T1000 (cell line): ENCODE measurements around the gene LGALS3BP.
A peak's percentile ranks its signal among the peaks of the same experiment; 100 is the strongest.

ENCODE experiments used
- DNase-seq: peaks from one replicate; lab custom pipeline; 2025; ENCODE audit warnings: mixed read lengths; lab: John Stamatoyannopoulos, UW

The LGALS3BP gene

DNA sequence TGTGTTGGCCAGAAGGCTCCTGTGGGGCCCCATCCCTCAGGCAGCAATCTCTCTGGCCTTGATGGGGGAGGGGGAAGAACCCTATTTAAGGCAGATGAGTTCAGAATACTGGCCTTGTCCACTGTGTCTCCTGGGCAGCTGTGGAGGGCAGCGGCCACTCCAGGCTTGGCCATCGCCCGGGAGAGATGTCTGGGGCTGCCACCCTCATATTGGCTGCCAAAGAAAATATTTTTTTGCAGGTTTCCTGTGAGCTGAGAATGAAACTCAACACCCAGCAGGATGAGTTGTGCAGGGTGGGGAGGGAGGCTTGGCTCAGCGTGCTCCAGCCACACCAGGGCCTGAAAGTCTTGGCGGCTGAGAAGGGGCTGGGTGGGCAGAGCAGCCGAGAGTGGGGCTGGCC is 40.1 kb downstream of the LGALS3BP start:
- DNase-seq = no peak

DNA sequence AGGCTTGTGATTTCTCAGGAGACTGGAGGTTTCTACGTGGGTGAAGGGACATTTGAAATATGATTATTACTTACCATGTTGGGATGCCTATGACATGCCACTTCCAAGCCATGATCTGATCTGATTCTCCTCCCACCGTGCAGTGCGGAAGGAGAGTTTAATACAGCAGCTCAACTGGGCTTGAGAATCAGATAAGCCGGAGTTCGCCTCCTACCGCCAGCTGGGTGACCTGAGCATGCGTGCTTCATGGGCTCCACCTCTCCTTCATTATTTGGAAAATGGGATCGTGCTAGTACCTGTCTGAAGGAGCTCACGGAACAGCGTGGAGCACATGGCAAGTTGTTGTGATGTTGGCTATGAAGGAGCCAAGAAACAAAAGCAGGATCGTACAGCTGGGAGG is 42.2 kb downstream of the LGALS3BP start:
- DNase-seq = no peak

DNA sequence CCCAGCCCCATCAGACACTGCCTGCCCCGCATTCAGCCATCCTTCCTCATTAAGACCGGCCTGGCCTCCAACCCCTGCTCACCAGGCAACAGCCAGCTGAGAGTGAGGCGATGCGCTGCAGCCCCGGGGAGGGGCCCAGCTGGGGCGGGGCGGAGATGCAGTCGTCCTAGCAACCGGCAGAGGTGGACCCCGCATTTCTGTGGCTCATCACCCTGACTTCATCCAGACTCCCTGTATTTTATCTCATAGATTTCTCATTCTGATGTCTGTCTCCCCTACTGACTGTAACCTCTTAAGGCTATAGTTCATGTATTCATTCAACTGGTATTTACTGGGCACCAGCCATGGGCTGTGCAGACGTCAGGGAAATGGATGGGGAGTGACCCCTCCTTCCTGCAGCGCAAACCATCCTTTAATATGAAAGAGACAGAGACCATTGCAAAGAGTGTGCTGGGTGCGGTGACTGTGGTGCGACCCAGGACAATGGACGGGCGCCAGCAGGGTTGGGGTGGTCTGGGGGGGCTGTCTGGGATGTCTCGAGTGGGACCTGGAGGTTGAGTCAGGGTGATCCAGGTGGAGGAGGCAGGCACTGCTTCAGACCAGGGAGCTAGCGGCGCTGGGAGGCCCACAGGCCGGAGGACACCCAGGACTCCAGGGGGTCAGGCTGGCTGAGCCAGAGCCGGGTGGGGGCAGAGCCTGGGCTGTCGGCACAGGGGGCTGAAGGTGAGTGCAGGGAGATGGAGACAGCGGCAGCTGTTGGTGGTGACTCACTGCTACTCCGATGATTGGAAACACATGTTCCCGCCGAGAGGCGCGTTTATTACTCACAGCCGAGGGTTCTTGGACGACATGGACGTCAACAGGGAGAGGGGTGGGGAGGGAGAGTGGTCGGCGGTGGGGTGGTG is 44.1 kb downstream of the LGALS3BP start:
- DNase-seq = peak; percentile 88

DNA sequence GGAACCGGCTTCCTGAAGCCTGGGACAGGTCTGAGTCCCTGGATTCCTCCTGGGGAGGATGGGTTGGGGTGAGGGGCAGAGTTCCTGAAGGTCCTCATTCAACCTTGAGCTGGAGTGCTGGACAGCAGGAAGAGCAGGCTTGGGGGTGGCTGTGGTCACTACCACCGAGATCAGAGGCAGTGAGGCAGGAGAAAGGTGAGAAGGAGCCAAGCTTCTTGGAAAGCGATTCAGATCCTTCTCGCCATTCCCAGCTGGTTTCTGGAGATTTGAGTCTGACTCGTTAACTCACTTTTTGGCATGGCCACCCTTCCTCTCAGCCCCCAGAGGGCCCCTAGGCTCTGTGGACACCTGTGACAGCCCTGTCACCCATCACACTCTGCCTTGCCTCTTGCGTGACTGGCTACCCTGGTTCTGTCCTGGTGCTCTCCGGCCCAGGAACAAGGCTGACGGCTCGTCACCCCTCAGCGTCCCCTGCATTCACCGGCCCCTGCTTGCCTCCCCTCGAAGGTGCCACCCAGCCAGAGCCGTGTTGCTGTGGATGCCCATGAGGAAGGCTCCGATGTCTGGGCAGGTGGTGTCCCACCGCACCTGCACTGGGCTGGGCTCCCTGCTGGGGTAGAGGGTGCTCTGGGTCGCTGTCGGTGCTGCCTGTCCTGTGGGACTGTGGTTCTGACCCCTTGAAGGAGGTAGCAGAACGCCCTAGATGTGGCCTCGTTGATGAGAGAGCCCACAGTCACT is 44.9 kb downstream of the LGALS3BP start:
- DNase-seq = no peak

DNA sequence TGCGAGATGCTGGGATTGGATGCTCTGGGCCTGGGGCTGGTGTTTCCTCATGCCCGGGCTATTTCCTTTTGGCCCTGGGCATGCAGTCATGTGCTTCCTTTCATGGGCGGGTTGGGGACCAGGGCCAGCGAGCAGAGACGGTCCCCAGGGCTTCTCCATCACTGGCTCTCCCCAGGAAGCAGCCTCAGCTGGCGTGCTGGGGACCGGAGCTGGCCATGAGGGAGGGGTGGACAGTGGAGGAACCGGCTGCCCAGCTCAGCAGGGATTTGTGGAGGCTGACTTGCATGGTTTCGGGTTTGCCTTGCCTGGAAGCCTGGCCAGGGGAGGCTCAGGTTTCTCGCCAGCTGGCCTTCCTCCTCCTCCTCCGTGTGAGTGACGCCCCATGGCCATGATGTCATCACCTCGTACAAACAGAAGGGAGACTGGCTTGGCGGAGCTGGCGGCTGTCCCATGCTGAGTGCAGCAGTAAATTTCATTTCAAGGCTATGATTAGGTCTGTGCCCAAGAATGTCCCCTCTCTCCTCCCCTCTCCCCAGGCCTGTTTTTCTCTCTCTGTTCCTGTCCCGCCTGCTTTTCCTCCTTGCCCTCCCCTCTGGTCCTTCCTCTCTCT is 45.7 kb downstream of the LGALS3BP start:
- DNase-seq = peak; percentile 95

DNA sequence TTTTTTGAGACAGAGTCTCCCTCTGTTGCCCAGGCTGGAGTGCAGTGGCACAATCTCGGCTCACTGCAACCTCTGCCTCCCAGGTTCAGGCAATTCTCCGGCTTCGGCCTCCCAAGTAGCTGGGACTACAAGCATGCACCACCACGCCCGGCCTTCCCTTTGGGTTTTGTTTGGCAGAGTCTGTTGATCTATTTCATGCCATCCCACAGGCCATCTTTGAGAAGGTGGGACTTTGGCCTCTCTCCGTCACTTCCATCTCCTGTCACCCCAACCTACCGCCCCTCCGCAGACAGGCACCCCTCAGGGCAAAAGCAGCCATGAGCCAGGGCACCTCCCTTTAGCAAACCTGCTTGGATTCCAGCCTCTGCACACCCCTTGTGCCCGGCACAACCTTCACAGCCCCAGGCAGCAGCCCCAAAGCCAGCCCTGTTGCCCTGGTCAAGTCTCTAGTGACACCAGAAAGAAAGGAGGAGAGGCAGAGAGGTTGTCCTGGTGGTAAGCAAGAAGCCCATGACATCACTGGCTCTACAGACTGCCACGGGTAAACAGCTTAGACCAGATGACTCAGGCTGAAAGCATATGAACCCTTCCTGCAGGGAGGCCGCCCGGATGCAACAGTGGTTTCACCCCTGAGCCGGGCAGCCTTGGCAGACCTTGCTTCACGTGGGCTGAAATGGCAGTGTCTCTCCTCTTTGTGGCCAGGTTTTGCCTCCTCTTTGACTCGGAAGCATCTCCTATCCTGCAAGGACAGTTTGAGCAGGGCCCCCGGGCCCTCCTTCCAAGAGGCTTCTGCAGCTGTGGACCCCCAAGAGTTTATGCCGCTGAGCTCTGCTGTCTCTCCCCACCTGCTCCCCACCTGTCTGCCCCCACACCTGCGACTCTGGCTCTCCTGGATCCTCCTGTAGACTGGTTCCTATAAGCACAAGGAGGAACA is 46.4 kb downstream of the LGALS3BP start:
- peak; percentile 70 for DNase-seq

DNA sequence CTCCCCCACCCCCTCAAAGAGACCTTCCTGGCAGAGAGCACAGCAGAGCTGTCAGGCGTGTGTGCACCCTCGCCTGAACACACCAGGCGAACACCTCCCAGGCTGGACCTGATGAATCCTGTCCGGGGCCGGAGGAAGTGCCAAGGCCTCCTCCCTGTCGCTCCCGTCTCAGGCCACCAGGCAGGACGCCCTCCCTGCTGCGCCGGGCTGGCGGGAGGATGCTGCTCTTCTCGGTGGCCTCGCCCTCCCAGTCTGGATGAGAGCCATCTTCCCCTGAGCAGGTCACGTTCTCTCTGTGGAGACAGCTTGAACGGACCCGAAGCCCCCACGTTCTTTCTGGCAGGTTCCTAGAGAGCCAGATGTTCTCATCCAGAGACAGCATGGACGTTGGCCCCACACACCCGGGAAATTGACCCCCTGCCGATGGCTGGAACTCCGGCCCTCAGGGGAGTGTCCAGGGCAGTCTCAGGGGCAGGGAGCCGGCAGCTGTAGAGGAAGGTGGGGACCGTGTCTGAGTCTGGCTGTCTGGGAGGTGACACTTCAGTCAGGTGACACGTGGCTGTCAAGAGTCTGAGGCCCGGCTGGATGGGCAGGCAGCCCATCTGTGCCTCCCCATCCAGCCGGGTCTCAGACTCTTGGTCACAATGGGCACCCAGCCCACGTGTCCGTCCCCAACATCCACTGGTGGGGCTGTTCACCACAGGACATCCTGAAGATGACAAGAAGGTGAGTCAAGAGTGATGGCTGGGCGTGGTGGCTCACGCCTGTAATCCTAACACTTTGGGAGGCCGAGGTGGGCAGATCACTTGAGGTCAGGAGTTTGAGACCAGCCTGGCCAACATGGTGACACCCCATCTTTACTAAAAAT is 49.6 kb downstream of the LGALS3BP start:
- no peak for DNase-seq

DNA sequence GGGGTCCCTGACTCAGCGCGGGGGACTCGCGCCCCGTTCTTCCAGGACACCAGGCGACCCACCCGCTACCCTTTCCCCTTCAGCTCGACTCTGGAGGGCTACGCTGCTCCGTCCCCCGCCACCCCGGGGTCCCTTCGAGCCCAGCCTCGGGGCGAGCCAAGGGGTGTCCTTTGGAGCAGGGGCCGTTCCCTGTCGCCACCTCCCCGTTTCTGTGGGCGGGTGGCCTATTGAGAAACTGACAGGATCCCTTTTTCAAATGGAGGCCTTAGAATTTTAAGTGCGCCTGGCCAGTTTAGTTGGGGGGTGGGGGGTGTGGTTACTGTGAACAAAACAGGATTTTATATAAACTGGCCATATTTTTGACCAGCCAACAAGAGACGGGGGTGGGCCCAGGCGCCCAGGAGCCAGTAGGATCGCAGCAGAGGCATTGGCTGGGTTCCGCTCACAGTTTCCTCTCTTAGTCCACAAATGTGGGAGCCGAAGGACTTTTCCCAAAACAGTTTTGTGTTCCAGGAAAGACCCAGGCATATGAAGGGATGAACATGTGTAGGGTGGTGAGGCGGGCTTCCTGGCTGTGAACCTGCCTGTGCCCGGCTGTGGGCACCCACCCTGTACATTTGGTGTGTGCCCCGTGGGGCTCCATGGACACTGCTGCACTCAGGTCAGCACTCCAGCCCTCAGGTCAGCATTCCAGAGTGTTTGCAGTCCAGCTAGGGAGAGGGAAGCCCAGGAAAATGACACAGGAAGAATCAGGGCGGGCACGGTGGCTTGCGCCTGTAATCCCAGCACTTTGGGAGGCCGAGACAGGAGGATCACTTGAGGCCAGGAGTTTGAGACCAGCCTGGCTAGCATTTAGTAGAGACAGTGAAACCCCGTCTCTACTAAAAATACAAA is 53.8 kb downstream of the LGALS3BP start:
- peak; percentile 70 for DNase-seq

DNA sequence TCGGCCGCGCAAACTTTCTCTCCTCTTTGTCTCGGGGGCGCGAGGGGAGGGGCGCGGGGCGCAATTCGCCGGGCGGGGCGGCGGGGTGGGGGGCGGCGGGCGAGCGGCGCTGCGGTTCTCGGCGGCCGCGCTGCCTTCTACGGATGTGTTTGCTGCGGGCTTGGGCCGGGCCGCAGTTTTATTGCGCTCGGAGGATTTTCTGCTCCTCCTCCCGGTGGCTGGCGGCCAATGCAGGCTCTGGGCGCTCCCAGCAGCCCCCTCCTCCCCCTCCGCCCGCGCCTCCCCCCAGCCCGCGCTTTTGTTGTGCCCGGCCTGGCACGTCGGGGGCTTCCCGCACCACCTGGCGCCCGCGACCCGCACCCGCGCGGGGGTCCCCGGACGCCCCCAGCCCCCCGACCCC is 54.5 kb downstream of the LGALS3BP start, which contains the start of gene TIMP2:
Gene TIMP2, minus strand, starts transcription at position 154 of the 400 bp plus-strand sequence. CDS start 299 bp downstream, outside the sequence.
- peak; percentile 77 for DNase-seq

DNA sequence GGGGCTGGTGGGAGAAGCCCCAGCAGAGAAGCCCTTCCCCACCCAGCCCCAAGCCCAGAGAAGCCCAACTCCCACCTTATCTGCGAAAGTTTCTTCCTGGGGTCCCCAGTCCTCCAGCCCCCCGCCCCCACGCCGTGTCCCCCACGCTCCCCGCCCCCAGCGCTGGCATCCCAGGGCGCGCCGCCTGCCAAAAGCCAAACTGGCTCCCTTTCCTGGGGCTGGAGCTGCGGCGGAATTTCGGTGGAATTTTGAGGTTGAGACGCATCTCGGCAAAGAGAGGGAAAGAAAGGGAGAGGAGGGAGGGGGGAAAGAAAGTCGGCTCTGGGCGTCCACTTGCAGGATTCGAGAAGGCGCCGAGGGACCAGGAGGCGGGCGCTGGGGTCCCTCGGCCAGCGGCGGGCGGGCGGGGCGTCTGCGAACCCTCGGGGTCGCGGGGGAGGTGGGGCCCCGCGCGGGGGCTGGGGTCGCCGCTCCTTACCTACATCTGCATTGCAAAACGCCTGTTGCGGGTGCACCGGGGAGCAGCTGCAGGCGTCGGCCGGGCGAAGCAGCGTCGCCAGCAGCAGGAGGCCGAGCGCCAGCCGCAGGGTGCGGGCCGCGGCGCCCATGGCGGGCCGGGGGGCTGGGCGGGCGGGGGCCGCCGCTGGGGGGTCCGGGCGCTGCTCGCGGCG is 55.1 kb downstream of the LGALS3BP start:
- no peak for DNase-seq

DNA sequence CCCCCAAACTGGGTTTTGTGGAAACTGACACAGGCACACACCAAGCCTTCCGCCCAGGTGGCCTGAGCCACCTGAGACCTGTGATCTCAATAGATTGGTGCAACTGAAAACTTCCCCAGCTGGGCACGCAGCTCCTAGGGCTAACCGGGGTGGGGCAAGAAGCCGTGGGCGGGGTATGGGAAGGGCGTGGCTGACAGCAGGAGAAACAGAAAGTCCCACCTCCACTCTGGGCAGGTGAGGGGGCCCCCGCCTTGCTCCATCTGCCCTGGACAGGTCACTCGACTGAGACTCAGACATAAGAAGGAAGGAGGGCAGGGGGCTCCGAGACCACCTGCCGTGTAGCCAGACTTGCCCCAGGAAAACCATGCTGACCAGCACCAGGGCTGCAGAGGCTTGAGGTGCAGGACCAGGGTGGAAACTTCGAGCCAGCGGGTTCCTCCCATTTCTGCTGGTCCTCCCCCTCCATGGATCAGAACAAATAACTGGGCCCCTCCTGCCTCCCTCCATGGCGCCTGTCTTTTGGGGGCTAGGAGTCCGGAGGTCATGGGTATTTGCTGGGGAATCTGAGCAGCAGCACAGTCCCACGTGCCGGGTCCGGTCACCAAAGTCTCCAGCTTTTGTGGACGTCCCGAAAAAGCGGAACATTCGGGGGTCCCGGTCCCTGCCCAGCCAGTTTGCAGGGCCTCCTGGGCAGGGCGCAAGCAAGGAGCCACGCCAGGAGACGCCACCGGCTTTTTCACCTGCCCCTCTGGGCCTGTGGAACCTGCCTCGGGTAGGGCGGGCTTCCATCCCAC is 55.9 kb downstream of the LGALS3BP start:
- DNase-seq = no peak

DNA sequence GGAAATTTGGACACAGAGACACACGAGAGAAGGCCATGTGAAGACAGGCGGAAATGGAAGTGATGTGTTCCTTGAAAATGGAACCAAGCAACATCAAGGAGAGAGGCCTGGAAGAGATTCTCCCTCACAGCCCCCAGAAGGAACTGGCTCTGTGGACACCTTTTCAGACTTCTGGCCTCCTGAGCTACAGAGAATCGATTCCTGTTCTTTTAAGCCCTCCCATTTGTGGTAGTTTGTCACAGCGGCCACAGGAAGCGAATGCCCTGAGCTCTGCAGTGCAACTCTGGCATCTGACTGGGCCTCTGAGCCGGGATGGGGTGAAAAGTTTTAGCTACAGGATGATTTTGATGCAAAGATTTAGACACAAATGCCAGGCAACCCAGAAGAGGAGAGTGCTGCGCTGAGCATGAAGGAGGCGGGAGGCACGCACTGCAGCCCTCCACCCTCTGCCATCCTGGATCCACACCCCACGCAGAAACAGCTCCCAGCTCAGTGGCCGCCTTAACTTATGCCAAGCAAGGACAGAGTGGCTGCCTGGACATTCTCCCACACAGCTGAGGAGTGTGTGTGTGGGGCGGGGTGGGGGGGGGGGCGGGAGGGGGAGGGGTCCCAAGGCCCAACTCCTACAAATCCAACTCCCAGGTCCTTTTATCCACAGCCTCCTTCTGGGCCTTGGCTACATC is 56.8 kb downstream of the LGALS3BP start:
- no peak for DNase-seq

DNA sequence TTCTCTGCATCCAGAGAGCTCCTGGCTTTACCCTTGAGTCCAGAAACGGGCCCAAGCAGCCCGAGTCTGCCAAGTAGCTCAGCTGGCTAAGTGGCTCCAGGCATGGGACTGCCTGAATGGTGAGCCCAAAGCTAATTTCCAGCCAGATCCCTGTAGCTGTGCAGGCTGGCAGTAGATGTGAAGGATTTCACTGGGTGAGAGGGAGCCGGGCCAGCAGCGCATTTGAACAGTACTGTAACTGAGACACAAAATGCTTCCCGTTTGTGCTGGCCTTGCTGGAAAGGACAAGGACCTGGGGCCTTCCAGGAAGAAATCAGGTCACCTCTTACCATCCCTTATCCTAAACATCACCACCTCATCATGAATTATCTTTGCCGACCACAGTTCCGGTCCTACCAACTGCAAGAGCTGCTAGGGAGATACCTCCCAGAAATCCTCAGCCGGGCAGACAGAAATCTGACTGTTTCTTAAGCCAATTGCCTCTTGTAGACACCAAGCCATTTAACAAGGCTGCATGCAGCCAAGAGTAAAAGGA is 58.2 kb downstream of the LGALS3BP start:
- DNase-seq = no peak
